ENCODE results near the gene BIRC2.

DNA sequence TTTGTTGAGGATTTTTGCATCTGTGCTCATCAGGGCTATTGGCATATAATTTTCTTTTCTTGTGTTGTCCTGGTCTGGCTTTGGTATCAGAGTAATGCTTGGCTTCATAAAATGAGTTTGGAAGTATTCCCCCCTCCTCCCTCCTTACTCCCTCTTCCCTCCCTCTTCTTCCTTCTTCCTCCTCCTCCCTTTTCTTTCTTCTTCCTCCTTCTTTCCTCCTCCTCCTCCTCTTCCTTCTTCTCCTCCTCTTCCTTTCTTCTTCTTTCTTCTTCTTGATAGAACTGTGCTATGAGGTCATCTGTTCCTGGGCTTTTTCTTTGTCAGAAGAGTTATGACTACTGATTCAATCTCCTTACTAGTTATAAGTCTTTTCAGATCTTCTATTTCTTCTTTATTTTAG is 10.1 kb downstream of the BIRC2 start:
- TF ChIP-seq YY1 (IDR thresholded peaks at IDR 0.05; ENCODE audit: extremely low read depth, insufficient replicate concordance, low read depth, low read length), result no peak
- TF ChIP-seq, protein P1, sequence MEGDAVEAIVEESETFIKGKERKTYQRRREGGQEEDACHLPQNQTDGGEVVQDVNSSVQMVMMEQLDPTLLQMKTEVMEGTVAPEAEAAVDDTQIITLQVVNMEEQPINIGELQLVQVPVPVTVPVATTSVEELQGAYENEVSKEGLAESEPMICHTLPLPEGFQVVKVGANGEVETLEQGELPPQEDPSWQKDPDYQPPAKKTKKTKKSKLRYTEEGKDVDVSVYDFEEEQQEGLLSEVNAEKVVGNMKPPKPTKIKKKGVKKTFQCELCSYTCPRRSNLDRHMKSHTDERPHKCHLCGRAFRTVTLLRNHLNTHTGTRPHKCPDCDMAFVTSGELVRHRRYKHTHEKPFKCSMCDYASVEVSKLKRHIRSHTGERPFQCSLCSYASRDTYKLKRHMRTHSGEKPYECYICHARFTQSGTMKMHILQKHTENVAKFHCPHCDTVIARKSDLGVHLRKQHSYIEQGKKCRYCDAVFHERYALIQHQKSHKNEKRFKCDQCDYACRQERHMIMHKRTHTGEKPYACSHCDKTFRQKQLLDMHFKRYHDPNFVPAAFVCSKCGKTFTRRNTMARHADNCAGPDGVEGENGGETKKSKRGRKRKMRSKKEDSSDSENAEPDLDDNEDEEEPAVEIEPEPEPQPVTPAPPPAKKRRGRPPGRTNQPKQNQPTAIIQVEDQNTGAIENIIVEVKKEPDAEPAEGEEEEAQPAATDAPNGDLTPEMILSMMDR (IDR thresholded peaks at IDR 0.05 in 2 of 3, conservative IDR thresholded peaks at IDR 0.05 in 1 of 3; ENCODE audit: borderline replicate concordance in 1 of 3, insufficient read depth in 1 of 3, low read depth in 2 of 3, low read length in 2 of 3), result no peak
- no peak for TF ChIP-seq POLR2A (IDR thresholded peaks at IDR 0.05; ENCODE audit: borderline replicate concordance, extremely low read depth, insufficient read depth, insufficient read length)
- no peak for TF ChIP-seq EZH2phosphoT487 (IDR thresholded peaks at IDR 0.05; ENCODE audit: borderline replicate concordance)
- no peak for TF ChIP-seq RAD21 (IDR thresholded peaks at IDR 0.05; ENCODE audit: low read depth)
- TF ChIP-seq CEBPB (IDR thresholded peaks at IDR 0.05; ENCODE audit: low read depth), result no peak
- no peak for TF ChIP-seq EZH2 (IDR thresholded peaks at IDR 0.05)
- TF ChIP-seq ZNF274 (IDR thresholded peaks at IDR 0.05; ENCODE audit: low read depth, low read length), result no peak
- TF ChIP-seq, protein P2, sequence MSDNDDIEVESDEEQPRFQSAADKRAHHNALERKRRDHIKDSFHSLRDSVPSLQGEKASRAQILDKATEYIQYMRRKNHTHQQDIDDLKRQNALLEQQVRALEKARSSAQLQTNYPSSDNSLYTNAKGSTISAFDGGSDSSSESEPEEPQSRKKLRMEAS (IDR thresholded peaks at IDR 0.05), result no peak
- no peak for TF ChIP-seq ELF1 (IDR thresholded peaks at IDR 0.05; ENCODE audit: borderline replicate concordance, low read depth)
- TF ChIP-seq SP1 (IDR thresholded peaks at IDR 0.05; ENCODE audit: low read depth), result no peak
- TF ChIP-seq REST (IDR thresholded peaks at IDR 0.05; ENCODE audit: low read depth), result no peak
- TF ChIP-seq TCF7L2 (IDR thresholded peaks at IDR 0.05; ENCODE audit: borderline replicate concordance, extremely low read depth, insufficient read depth, insufficient read length), result no peak
- no peak for TF ChIP-seq POLR2AphosphoS5 (IDR thresholded peaks at IDR 0.05; ENCODE audit: low read depth, low read length)

Data from HCT116 (cell line).